GM12878 (cell line): Measurements from ENCODE around the gene TSPYL6. TPM values are rescaled to one million over a fixed set of nuclear protein-coding genes. Genes with fewer than 3 reads are reported as not detected.

ENCODE experiments used
- ATAC-seq: fragments of 200-7000 bp; cut with Tn5 transposase; 3 replicates; pipeline ENCODE4 v1.9.1; 2020; ENCODE audit warnings: mild to moderate bottlenecking, moderate library complexity
- BruUV-seq: library from RNA; stranded (reverse); fragments of 400-500 nt; replicated peaks from 2 replicates; lab custom pipeline; 2021; lab: Mats Ljungman, UMichigan
- CTCF ChIA-PET: fragments of 300-600 bp; sonication (Branson Sonifier 250); formaldehyde crosslinking; extraction: SDS; loops from one replicate; lab custom pipeline; 2021; ENCODE audit warnings: inconsistent platforms; lab: Yijun Ruan, JAX
- POLR2A ChIA-PET: fragments of 350-600 bp; formaldehyde crosslinking; extraction: SDS; loops from one replicate; lab custom pipeline; 2021; ENCODE audit warnings: inconsistent platforms; lab: Charles Lee
- RAD21 ChIA-PET: fragments of 300-600 bp; sonication (Branson Sonifier 250); formaldehyde crosslinking; loops from one replicate; lab custom pipeline; 2023; ENCODE audit warnings: antibody characterized with exemption; ENCODE audit not compliant: unreplicated experiment; lab: Charles Lee
- SMC1A ChIA-PET: fragments of 300-600 bp; sonication (Branson Sonifier 250); formaldehyde crosslinking; loops from one replicate; lab custom pipeline; 2023; ENCODE audit not compliant: unreplicated experiment, uncharacterized antibody; lab: Charles Lee
- DNase-seq: peaks from one replicate; pipeline ENCODE4 v3.0.0-alpha.2; 2011; ENCODE audit warnings: low read depth, low spot score
- FAIRE-seq: peaks from 3 replicates; lab custom pipeline; 2011; peaks lifted over from hg19 to GRCh38; lab: Jason Lieb, UNC
- H2AFZ ChIP-seq: 2 replicates; pipeline ENCODE4 v1.6.0; 2011; ENCODE audit warnings: low read depth, low read length, control low read depth; ENCODE audit not compliant: control insufficient read depth
- H3K27ac ChIP-seq: 2 replicates; pipeline ENCODE4 v1.5.1; 2011; ENCODE audit warnings: control low read depth; ENCODE audit not compliant: control insufficient read depth, insufficient read depth
- H3K27me3 ChIP-seq, 2 experiments: replicated peaks in 1 of 2; 2 replicates each; pipeline versions ENCODE4 v1.6.0 to v1.6.1; 2011; ENCODE audit warnings: low read length in 1 of 2; ENCODE audit not compliant: control insufficient read depth in 2 of 2, insufficient read depth in 2 of 2
- H3K36me3 ChIP-seq, 2 experiments: 2 replicates each; pipeline ENCODE4 v1.5.1; 2011; ENCODE audit warnings: low read length in 1 of 2; ENCODE audit not compliant: control insufficient read depth in 2 of 2, insufficient read depth in 2 of 2
- H3K4me1 ChIP-seq: 2 replicates; pipeline ENCODE4 v1.6.1; 2011; ENCODE audit warnings: mild to moderate bottlenecking, low read length, moderate library complexity, mixed read lengths; ENCODE audit not compliant: control insufficient read depth, insufficient read depth
- H3K4me2 ChIP-seq: 2 replicates; pipeline ENCODE4 v1.6.0; 2011; ENCODE audit warnings: control low read depth; ENCODE audit not compliant: control insufficient read depth, insufficient read depth
- H3K4me3 ChIP-seq: fragments of 200-600 bp; sonication (generic); 2 replicates; pipeline ENCODE4 v1.5.1; 2016
- H3K79me2 ChIP-seq: 2 replicates; pipeline ENCODE4 v1.6.0; 2011; ENCODE audit warnings: low read length; ENCODE audit not compliant: control insufficient read depth, insufficient read depth
- H3K9ac ChIP-seq: 2 replicates; pipeline ENCODE4 v1.8.0; 2011; ENCODE audit warnings: low read length, control low read depth, mixed read lengths; ENCODE audit not compliant: control insufficient read depth, insufficient read depth
- H3K9me3 ChIP-seq: replicated peaks from 3 replicates; pipeline ENCODE4 v1.5.1; 2011; ENCODE audit warnings: mild to moderate bottlenecking, low read length; ENCODE audit not compliant: control insufficient read depth, insufficient read depth
- H4K20me1 ChIP-seq: 2 replicates; pipeline ENCODE4 v1.6.0; 2011; ENCODE audit not compliant: control insufficient read depth, insufficient read depth
- CHD2 ChIP-seq: IDR thresholded peaks from 2 replicates; pipeline ENCODE4 v1.6.1; 2011; ENCODE audit warnings: low read depth, low read length, improper control_type of control experiment, borderline replicate concordance
- CUX1 ChIP-seq: IDR thresholded peaks from 2 replicates; pipeline ENCODE4 v1.6.1; 2012; ENCODE audit warnings: improper control_type of control experiment, low read depth, low read length; ENCODE audit not compliant: insufficient replicate concordance
- DPF2 ChIP-seq: fragments of 450-650 bp; IDR thresholded peaks from 2 replicates; pipeline ENCODE4 v1.6.1; 2017; ENCODE audit warnings: mild to moderate bottlenecking
- MAX ChIP-seq: IDR thresholded peaks from 2 replicates; pipeline ENCODE4 v1.6.1; 2012; ENCODE audit warnings: low read depth, low read length, improper control_type of control experiment
- POLR2AphosphoS2 ChIP-seq: IDR thresholded peaks from 2 replicates; pipeline ENCODE4 v1.6.1; 2011; ENCODE audit warnings: low read depth, mild to moderate bottlenecking, low read length, improper control_type of control experiment, moderate library complexity
- POLR2AphosphoS5 ChIP-seq: IDR thresholded peaks from 2 replicates; pipeline ENCODE4 v1.6.1; 2011; ENCODE audit warnings: mild to moderate bottlenecking, low read length, inconsistent platforms
- SREBF2 ChIP-seq: IDR thresholded peaks from 2 replicates; pipeline ENCODE4 v1.6.1; 2012; ENCODE audit warnings: mild to moderate bottlenecking, low read length
- SUPT20H ChIP-seq: IDR thresholded peaks from 2 replicates; pipeline ENCODE4 v1.6.1; 2011; ENCODE audit warnings: low read depth, mild to moderate bottlenecking, low read length, moderate library complexity, borderline replicate concordance; ENCODE audit not compliant: control insufficient read depth
- USF2 ChIP-seq: IDR thresholded peaks from 2 replicates; pipeline ENCODE4 v1.6.1; 2011; ENCODE audit warnings: low read depth, low read length, improper control_type of control experiment, borderline replicate concordance
- WGBS: methylation state at CpG from one replicate; pipeline ENCODE4 v1.1.6; 2016; ENCODE audit warnings: low lambda C conversion rate; ENCODE audit not compliant: insufficient replicate concordance, insufficient coverage; ENCODE audit errors: missing lambda C conversion rate; 5-methylcytosine and 5-hydroxymethylcytosine counted together
- in situ Hi-C: fragments of 300-500 bp; cut with MboI; formaldehyde crosslinking; loops from 9 replicates; pipeline ENCODE4 v1.14.3; 2018; ENCODE audit warnings: mixed read lengths
- intact Hi-C: fragments of 100-400 bp; cut with micrococcal nuclease; formaldehyde crosslinking; loops from one replicate; pipeline ENCODE4 v1.14.2; 2022; ENCODE audit not compliant: unreplicated experiment
- polyA plus RNA-seq, 11 experiments: library from polyadenylated mRNA; depleted of rRNA in 4 of 11; unstranded in 6 of 11; stranded (reverse) in 5 of 11; fragments of >200 nt; fragmentation: Nextera tagmentation in 4 of 11; fragmentation: Illumina TruSeq in 1 of 11; extraction: Ambion mirVana in 4 of 11; extraction: Trizol in 1 of 11; gene quantifications; 1 replicate in 1 of 11; 2 replicates in 10 of 11; pipeline versions ENCODE4 v1.2.1 to v1.2.3, GENCODE V29; 2011 to 2016; ENCODE audit warnings: inconsistent platforms in 2 of 11, missing spikeins in 2 of 11, low read depth in 1 of 11
- total RNA-seq, 4 experiments: library from RNA; depleted of rRNA in 3 of 4; stranded (reverse); fragments of >200 nt in 3 of 4; fragmentation: Illumina TruSeq in 1 of 4; extraction: Trizol in 1 of 4; gene quantifications; 2 replicates each; pipeline versions ENCODE4 v1.2.1 to v1.2.3, GENCODE V29; 2013 to 2021
- TF ChIP-seq, protein P1 (sequence below): IDR thresholded peaks from 2 replicates; pipeline ENCODE4 v1.6.1; 2012; ENCODE audit warnings: low read depth, low read length, improper control_type of control experiment

Gene TSPYL6
- total and polyA plus RNA-seq, 10 of the 15 experiments (the other 5 are each of a cell fraction or from before 2014, with no cell fraction given) = not detected

GRCh38 chr2:54285451-54285850 lies 29.4 kb upstream of the TSPYL6 start:
- no peaks in the 10 kb centered on the region for H3K36me3 ChIP-seq
- SMC1A ChIA-PET = no interaction called here
- no peaks in the 10 kb centered on the region for H3K79me2 ChIP-seq
- H3K9me3 ChIP-seq = no peaks in the 10 kb centered on the region
- no peaks in the 10 kb centered on the region; a peak in 1 of 4 replicates for H3K27me3 ChIP-seq
- no peaks in the 10 kb centered on the region for H3K4me1 ChIP-seq
- no peaks in the 10 kb centered on the region for H4K20me1 ChIP-seq
- WGBS = 35% methylated on average over 1 of the region's 1 CpG
- BruUV-seq = no TSS peak
- intact Hi-C loops (no loop called here), in situ Hi-C loops (no loop called here)
- no peak overlapping the region for H3K9ac ChIP-seq
- H3K4me3 ChIP-seq = no peak overlapping the region
- POLR2A ChIA-PET = no interaction called here
- DNase-seq (no peak), ATAC-seq (no peak), FAIRE-seq (no peak)
- CTCF ChIA-PET = no interaction called here
- TF ChIP-seq USF2 (no peak), DPF2 (no peak), POLR2AphosphoS5 (no peak), CHD2 (no peak), SREBF2 (no peak), SUPT20H (no peak)
- no peak overlapping the region for H3K27ac ChIP-seq
- H2AFZ ChIP-seq = no peak overlapping the region
- RAD21 ChIA-PET = no interaction called here
- no peak overlapping the region for H3K4me2 ChIP-seq

DNA sequence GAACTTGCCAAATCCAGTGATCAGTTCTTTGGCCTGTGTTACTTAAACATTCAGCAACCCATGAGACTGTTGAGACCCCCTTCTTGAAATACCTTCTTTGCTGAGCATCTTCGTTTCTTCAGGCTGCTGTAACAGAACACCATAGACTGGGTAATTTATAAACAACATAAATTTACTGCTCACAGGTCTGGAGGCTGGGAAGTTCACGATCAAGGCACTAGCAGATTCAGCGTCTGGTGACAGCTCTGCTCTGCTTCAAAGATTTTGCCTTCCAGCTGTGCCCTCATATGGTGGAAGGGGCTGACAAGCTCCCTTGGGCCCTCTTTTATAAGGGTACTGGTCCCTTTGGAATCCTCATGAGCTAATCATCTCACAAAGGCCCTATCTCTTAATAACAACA lies 28.8 kb upstream of the TSPYL6 start:
- ChIA-PET RAD21 (no interaction called here), CTCF (interaction anchor here (0.9 kb wide), 1 partner anchor 16 kb away, joined by 3 read pairs; no protein-coding TSS in a partner anchor), POLR2A (no interaction called here), SMC1A (interaction anchor here (1.1 kb wide), 1 partner anchor 9 kb away, joined by 3 read pairs; no protein-coding TSS in a partner anchor)
- Histone ChIP-seq H3K4me3 (no peak overlapping the region), H3K27ac (no peak overlapping the region), H3K9ac (no peak overlapping the region), H3K4me1 (no peaks in the 10 kb centered on the region), H3K4me2 (no peak overlapping the region), H3K79me2 (no peaks in the 10 kb centered on the region), H3K27me3 (no peaks in the 10 kb centered on the region; a peak in 1 of 4 replicates), H4K20me1 (no peaks in the 10 kb centered on the region), H3K9me3 (no peaks in the 10 kb centered on the region), H3K36me3 (no peaks in the 10 kb centered on the region), H2AFZ (no peak overlapping the region)
- FAIRE-seq = no peak
- in situ Hi-C loops = no loop called here
- BruUV-seq = no TSS peak
- no peak for DNase-seq
- WGBS = 33% methylated on average over 3 of the region's 3 CpGs
- no peak for ATAC-seq
- intact Hi-C loops = no loop called here
- TF ChIP-seq, protein P1, sequence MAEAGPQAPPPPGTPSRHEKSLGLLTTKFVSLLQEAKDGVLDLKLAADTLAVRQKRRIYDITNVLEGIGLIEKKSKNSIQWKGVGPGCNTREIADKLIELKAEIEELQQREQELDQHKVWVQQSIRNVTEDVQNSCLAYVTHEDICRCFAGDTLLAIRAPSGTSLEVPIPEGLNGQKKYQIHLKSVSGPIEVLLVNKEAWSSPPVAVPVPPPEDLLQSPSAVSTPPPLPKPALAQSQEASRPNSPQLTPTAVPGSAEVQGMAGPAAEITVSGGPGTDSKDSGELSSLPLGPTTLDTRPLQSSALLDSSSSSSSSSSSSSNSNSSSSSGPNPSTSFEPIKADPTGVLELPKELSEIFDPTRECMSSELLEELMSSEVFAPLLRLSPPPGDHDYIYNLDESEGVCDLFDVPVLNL = no peak
- TF ChIP-seq CUX1 (no peak), MAX (no peak), POLR2AphosphoS2 (no peak)
